SK-N-SH (cell line): ENCODE measurements around the gene MAP1LC3B. TPM values are rescaled to one million over a fixed set of nuclear protein-coding genes. Genes with fewer than 3 reads are reported as not detected.

ENCODE experiments used
- CTCF ChIA-PET: fragments of 300-600, 350-600 bp; formaldehyde crosslinking; extraction: SDS; loops from one replicate; lab custom pipeline; 2021; lab: Yijun Ruan, JAX
- POLR2A ChIA-PET: fragments of 350-600 bp; sonication (Branson Sonifier 250); formaldehyde crosslinking; extraction: SDS; loops from one replicate; lab custom pipeline; 2020; ENCODE audit warnings: antibody characterized with exemption, inconsistent platforms; lab: Yijun Ruan, JAX
- DNase-seq: peaks from one replicate; pipeline ENCODE4 v3.0.0; 2012
- H2AFZ ChIP-seq: fragments of 200-600 bp; sonication (generic); 2 replicates; pipeline ENCODE4 v1.8.1; 2016; ENCODE audit warnings: antibody characterized with exemption, mild to moderate bottlenecking, low read depth
- H3F3A ChIP-seq: fragments of 200-600 bp; sonication (generic); replicated peaks from 2 replicates; pipeline ENCODE3; 2016; ENCODE audit warnings: antibody characterized with exemption, mild to moderate bottlenecking; ENCODE audit not compliant: insufficient read depth
- H3K27ac ChIP-seq, 2 experiments: fragments of 200-500 bp in 1 of 2; fragments of 200-600 bp in 1 of 2; sonication (Bioruptor generic) in 1 of 2; sonication (generic), shearing (Covaris generic) in 1 of 2; 2 replicates each; pipeline versions ENCODE4 v1.5.1 to v1.6.1; 2014 to 2016; ENCODE audit warnings: low read depth in 2 of 2, inconsistent platforms in 1 of 2, low read length in 1 of 2, mild to moderate bottlenecking in 1 of 2, mixed read lengths in 1 of 2
- H3K27me3 ChIP-seq: fragments of 200-600 bp; sonication (generic), shearing (Covaris generic); 2 replicates; pipeline ENCODE4 v1.6.1; 2016; ENCODE audit warnings: mixed run types; ENCODE audit not compliant: insufficient read depth
- H3K36me3 ChIP-seq, 2 experiments: fragments of 200-500 bp in 1 of 2; fragments of 200-600 bp in 1 of 2; sonication (Bioruptor generic) in 1 of 2; sonication (generic) in 1 of 2; replicated peaks in 1 of 2; 2 replicates each; pipeline versions ENCODE3 to v1.5.1; 2014 to 2016; ENCODE audit warnings: low read length in 1 of 2, mild to moderate bottlenecking in 1 of 2; ENCODE audit not compliant: insufficient read depth in 2 of 2, control insufficient read depth in 1 of 2
- H3K4me1 ChIP-seq, 2 experiments: fragments of 200-500 bp in 1 of 2; fragments of 200-600 bp in 1 of 2; sonication (Bioruptor generic) in 1 of 2; sonication (generic), shearing (Covaris generic) in 1 of 2; 2 replicates each; pipeline versions ENCODE4 v1.5.1 to v1.6.1; 2014 to 2016; ENCODE audit warnings: low read depth in 1 of 2, low read length in 1 of 2, mixed run types in 1 of 2; ENCODE audit not compliant: insufficient read depth in 2 of 2, control insufficient read depth in 1 of 2
- H3K4me2 ChIP-seq: fragments of 200-600 bp; sonication (generic), shearing (Covaris generic); 2 replicates; pipeline ENCODE4 v1.6.1; 2017; ENCODE audit warnings: mixed run types
- H3K4me3 ChIP-seq, 2 experiments: fragments of 200-500 bp in 1 of 2; fragments of 200-600 bp in 1 of 2; sonication (Bioruptor generic) in 1 of 2; sonication (generic), shearing (Covaris generic) in 1 of 2; 2 replicates each; pipeline versions ENCODE4 v1.5.1 to v1.8.1; 2014 to 2016; ENCODE audit warnings: low read depth in 2 of 2, inconsistent platforms in 1 of 2, low read length in 1 of 2, mild to moderate bottlenecking in 1 of 2, mixed read lengths in 1 of 2, moderate library complexity in 1 of 2
- H3K79me2 ChIP-seq: fragments of 200-600 bp; sonication (generic); 2 replicates; pipeline ENCODE4 v1.8.1; 2017; ENCODE audit warnings: mild to moderate bottlenecking; ENCODE audit not compliant: insufficient read depth
- H3K9ac ChIP-seq: fragments of 200-600 bp; sonication (generic); 2 replicates; pipeline ENCODE4 v1.6.1; 2017; ENCODE audit warnings: mixed run types
- H3K9me2 ChIP-seq: fragments of 200-600 bp; sonication (generic); 2 replicates; pipeline ENCODE4 v1.6.1; 2017; ENCODE audit warnings: mixed run types
- H3K9me3 ChIP-seq: fragments of 200-600 bp; sonication (generic); 2 replicates; pipeline ENCODE4 v1.6.1; 2017; ENCODE audit warnings: mixed run types, mild to moderate bottlenecking, moderate library complexity
- H4K20me1 ChIP-seq: fragments of 200-600 bp; sonication (generic); 2 replicates; pipeline ENCODE4 v1.6.1; 2017; ENCODE audit warnings: mild to moderate bottlenecking, mixed run types; ENCODE audit not compliant: insufficient read depth
- CHD2 ChIP-seq: fragments of 150-350 bp; IDR thresholded peaks from 2 replicates; pipeline ENCODE4 v1.6.1; 2018; ENCODE audit warnings: low read length; ENCODE audit not compliant: partially characterized antibody
- EP300 ChIP-seq, 2 experiments: IDR thresholded peaks; 2 replicates each; pipeline versions ENCODE4 v1.4.0 to v1.6.1; 2012; ENCODE audit warnings: borderline replicate concordance in 1 of 2, low read depth in 1 of 2, low read length in 1 of 2
- EZH2phosphoT487 ChIP-seq: fragments of 200-600 bp; sonication (generic); IDR thresholded peaks from 2 replicates; pipeline ENCODE4 v1.6.1; 2017; ENCODE audit warnings: low read depth, mixed run types, mild to moderate bottlenecking, antibody characterized with exemption, moderate library complexity, borderline replicate concordance
- GABPA ChIP-seq: IDR thresholded peaks from 2 replicates; pipeline ENCODE4 v1.4.0; 2012; ENCODE audit warnings: low read depth, mild to moderate bottlenecking
- MXI1 ChIP-seq: IDR thresholded peaks from 2 replicates; pipeline ENCODE4 v1.6.1; 2012; ENCODE audit warnings: mild to moderate bottlenecking, low read depth, low read length, improper control_type of control experiment
- RAD21 ChIP-seq: IDR thresholded peaks from 2 replicates; pipeline ENCODE4 v1.6.1; 2012; ENCODE audit warnings: mild to moderate bottlenecking, low read length
- RXRA ChIP-seq: IDR thresholded peaks from 2 replicates; pipeline ENCODE4 v1.4.0; 2012; ENCODE audit warnings: low read depth, mild to moderate bottlenecking, borderline replicate concordance
- SIN3A ChIP-seq: IDR thresholded peaks from 2 replicates; pipeline ENCODE4 v1.6.1; 2012; ENCODE audit warnings: low read depth, mild to moderate bottlenecking, low read length, moderate library complexity, borderline replicate concordance
- TAF1 ChIP-seq: IDR thresholded peaks from 2 replicates; pipeline ENCODE4 v1.6.1; 2012; ENCODE audit warnings: low read depth, mild to moderate bottlenecking, low read length, moderate library complexity, borderline replicate concordance
- WGBS: methylation state at CpG from one replicate; pipeline ENCODE4 v1.1.6; 2017; ENCODE audit warnings: low lambda C conversion rate; 5-methylcytosine and 5-hydroxymethylcytosine counted together
- polyA plus RNA-seq, 3 experiments: library from polyadenylated mRNA; depleted of rRNA; stranded (reverse); fragments of >200 nt; gene quantifications; 2 replicates each; pipeline ENCODE4 v1.2.3, GENCODE V29; 2012
- TF ChIP-seq, protein P1 (sequence below): fragments of 150-350 bp; IDR thresholded peaks from 2 replicates; pipeline ENCODE4 v1.6.1; 2016; ENCODE audit warnings: mild to moderate bottlenecking, low read depth, low read length
- TF ChIP-seq, protein P2 (sequence below): IDR thresholded peaks from 2 replicates; pipeline ENCODE4; 2012
- TF ChIP-seq, protein P3 (sequence below): IDR thresholded peaks from 2 replicates; pipeline ENCODE4 v1.6.1; 2012; ENCODE audit warnings: mild to moderate bottlenecking, low read depth, low read length, moderate library complexity
- TF ChIP-seq, protein P4 (sequence below): IDR thresholded peaks from 2 replicates; pipeline ENCODE4 v1.4.0; 2012; ENCODE audit warnings: low read depth
- TF ChIP-seq, protein P5 (sequence below): fragments of 200-600 bp; sonication (generic); IDR thresholded peaks from 2 replicates; pipeline ENCODE4 v1.6.1; 2017; ENCODE audit warnings: antibody characterized with exemption, mild to moderate bottlenecking, moderate library complexity

The MAP1LC3B gene
- polyA plus RNA-seq, 1 of the 3 experiments (the other 2 are of a cell fraction): 33.7 TPM

DNA sequence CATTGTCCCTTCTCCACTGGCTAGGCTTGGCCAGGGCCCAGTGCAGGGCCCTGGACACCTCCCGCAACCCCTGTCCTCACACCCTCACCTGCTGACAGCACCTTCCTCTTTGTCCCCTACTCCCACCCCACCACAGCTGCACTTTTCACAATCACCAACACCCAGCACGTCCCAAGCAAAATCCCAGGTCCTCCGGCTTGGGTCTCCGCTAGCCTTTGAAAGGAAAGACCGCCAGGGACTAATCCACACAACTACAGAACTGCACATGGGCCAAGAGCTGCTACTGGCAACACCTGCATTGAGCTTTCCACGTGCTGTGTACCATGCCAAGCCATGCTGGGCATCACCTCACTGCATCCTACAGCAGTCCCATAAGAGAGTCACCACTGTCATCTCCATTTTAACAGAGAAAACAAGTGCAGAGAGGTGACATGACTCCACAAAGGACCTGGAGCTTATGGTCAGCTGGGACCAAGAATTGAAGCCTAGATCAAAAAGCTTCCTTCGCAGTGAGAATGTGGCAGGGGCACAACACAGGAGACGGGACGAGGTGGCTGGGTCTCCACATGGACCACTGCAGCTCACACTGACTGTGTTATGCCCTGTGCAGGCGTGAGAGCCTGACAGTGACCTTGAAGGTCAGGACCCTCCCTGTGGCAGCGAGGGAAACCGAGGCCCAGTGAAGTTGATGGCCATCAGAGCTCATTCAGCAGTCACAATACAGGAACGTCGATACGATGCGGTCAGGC is 31.1 kb upstream of the MAP1LC3B start:
- ChIA-PET CTCF (interaction anchor here (2.4 kb wide), 1 partner anchor 37 kb away, joined by 7 read pairs; no protein-coding TSS in a partner anchor), POLR2A (interaction anchor here (1.0 kb wide), 1 partner anchor 9 kb away, joined by 4 read pairs; no protein-coding TSS in a partner anchor)
- 97% methylated on average over 16 of the region's 16 CpGs for WGBS

DNA sequence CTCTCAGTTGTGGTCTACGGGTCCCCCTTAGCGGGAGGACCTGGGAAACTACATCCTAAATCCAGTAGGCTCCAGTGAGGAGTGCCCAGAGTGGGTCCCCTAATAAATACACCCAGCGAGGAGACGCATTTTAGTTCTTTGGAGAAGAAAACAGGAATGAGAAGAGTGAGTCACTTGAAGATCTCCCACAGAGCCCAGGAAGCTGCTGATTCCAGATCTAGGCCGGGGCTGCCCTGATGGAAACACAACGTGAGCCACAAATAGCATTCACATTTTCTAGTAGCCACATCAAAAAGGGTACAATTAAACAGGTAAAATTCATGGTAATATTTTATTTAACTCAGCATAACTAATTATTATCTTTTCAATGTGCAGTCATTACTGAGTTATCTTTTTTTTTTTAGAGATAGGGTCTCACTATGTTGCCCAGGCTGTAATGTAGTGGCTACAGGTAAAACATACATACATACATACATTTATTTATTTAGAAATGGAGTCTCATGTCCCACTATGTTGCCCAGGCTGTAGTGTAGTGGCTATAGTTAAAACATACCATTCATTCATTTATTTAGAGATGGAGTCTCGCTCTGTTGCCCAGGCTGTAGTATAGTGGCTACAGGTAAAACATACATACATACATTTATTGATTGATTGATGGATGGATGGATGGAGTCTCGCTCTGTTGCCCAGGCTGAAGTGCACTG is 30.1 kb upstream of the MAP1LC3B start:
- no peak overlapping the region for H2AFZ ChIP-seq
- no peaks in the 10 kb centered on the region for H3K27me3 ChIP-seq
- no peak overlapping the region for H3K27ac ChIP-seq
- TF ChIP-seq, protein P1, sequence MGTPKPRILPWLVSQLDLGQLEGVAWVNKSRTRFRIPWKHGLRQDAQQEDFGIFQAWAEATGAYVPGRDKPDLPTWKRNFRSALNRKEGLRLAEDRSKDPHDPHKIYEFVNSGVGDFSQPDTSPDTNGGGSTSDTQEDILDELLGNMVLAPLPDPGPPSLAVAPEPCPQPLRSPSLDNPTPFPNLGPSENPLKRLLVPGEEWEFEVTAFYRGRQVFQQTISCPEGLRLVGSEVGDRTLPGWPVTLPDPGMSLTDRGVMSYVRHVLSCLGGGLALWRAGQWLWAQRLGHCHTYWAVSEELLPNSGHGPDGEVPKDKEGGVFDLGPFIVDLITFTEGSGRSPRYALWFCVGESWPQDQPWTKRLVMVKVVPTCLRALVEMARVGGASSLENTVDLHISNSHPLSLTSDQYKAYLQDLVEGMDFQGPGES: no peak
- TF ChIP-seq CHD2 (no peak), RAD21 (no peak), MXI1 (no peak), SIN3A (no peak), EZH2phosphoT487 (no peak), TAF1 (no peak)
- TF ChIP-seq, protein P2, sequence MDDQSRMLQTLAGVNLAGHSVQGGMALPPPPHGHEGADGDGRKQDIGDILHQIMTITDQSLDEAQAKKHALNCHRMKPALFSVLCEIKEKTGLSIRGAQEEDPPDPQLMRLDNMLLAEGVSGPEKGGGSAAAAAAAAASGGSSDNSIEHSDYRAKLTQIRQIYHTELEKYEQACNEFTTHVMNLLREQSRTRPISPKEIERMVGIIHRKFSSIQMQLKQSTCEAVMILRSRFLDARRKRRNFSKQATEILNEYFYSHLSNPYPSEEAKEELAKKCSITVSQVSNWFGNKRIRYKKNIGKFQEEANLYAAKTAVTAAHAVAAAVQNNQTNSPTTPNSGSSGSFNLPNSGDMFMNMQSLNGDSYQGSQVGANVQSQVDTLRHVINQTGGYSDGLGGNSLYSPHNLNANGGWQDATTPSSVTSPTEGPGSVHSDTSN: no peak
- TF ChIP-seq, protein P3, sequence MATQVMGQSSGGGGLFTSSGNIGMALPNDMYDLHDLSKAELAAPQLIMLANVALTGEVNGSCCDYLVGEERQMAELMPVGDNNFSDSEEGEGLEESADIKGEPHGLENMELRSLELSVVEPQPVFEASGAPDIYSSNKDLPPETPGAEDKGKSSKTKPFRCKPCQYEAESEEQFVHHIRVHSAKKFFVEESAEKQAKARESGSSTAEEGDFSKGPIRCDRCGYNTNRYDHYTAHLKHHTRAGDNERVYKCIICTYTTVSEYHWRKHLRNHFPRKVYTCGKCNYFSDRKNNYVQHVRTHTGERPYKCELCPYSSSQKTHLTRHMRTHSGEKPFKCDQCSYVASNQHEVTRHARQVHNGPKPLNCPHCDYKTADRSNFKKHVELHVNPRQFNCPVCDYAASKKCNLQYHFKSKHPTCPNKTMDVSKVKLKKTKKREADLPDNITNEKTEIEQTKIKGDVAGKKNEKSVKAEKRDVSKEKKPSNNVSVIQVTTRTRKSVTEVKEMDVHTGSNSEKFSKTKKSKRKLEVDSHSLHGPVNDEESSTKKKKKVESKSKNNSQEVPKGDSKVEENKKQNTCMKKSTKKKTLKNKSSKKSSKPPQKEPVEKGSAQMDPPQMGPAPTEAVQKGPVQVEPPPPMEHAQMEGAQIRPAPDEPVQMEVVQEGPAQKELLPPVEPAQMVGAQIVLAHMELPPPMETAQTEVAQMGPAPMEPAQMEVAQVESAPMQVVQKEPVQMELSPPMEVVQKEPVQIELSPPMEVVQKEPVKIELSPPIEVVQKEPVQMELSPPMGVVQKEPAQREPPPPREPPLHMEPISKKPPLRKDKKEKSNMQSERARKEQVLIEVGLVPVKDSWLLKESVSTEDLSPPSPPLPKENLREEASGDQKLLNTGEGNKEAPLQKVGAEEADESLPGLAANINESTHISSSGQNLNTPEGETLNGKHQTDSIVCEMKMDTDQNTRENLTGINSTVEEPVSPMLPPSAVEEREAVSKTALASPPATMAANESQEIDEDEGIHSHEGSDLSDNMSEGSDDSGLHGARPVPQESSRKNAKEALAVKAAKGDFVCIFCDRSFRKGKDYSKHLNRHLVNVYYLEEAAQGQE: no peak
- TF ChIP-seq, protein P4, sequence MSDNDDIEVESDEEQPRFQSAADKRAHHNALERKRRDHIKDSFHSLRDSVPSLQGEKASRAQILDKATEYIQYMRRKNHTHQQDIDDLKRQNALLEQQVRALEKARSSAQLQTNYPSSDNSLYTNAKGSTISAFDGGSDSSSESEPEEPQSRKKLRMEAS: no peak
- TF ChIP-seq, all 33 proteins: peak for 0
- no peaks in the 10 kb centered on the region for H3K9me2 ChIP-seq
- H4K20me1 ChIP-seq: peaks cover 20% of the 10 kb centered on the region
- CTCF ChIA-PET: interaction anchor here (2.4 kb wide), 1 partner anchor 38 kb away, joined by 7 read pairs; no protein-coding TSS in a partner anchor
- DNase-seq: no peak
- WGBS: 97% methylated on average over 6 of the region's 8 CpGs
- no peaks in the 10 kb centered on the region for H3K9me3 ChIP-seq
- no peak overlapping the region for H3K4me2 ChIP-seq
- no peak overlapping the region for H3K4me3 ChIP-seq
- no peaks in the 10 kb centered on the region for H3F3A ChIP-seq
- POLR2A ChIA-PET: no interaction called here
- H3K79me2 ChIP-seq: peaks cover 39% of the 10 kb centered on the region
- H3K36me3 ChIP-seq: peaks cover 22 to 28% of the 10 kb centered on the region in 2 experiments
- H3K9ac ChIP-seq: no peak overlapping the region
- peaks cover 15 to 22% of the 10 kb centered on the region in 2 experiments; a peak in 2 of 4 replicates for H3K4me1 ChIP-seq

More for the DNA sequence above, 31.1 kb upstream of the MAP1LC3B start:
- Histone ChIP-seq H3K36me3 (peaks cover 22 to 28% of the 10 kb centered on the region in 2 experiments), H4K20me1 (peaks cover 15% of the 10 kb centered on the region), H3K9me2 (no peaks in the 10 kb centered on the region), H3K4me3 (no peak overlapping the region), H3K9ac (no peak overlapping the region), H3K4me2 (no peak overlapping the region), H2AFZ (no peak overlapping the region), H3K9me3 (no peaks in the 10 kb centered on the region), H3F3A (no peaks in the 10 kb centered on the region), H3K27me3 (no peaks in the 10 kb centered on the region), H3K79me2 (peaks cover 32% of the 10 kb centered on the region), H3K4me1 (peaks cover 15 to 22% of the 10 kb centered on the region in 2 experiments; a peak in 2 of 4 replicates)
- DNase-seq: no peak
- TF ChIP-seq GABPA (no peak), RXRA (no peak), RAD21 (no peak), EP300 (IDR thresholded peaks at IDR 0.05; ENCODE audit: borderline replicate concordance in 1 of 2, low read depth in 1 of 2, low read length in 1 of 2) (no peak)
- TF ChIP-seq, protein P5, sequence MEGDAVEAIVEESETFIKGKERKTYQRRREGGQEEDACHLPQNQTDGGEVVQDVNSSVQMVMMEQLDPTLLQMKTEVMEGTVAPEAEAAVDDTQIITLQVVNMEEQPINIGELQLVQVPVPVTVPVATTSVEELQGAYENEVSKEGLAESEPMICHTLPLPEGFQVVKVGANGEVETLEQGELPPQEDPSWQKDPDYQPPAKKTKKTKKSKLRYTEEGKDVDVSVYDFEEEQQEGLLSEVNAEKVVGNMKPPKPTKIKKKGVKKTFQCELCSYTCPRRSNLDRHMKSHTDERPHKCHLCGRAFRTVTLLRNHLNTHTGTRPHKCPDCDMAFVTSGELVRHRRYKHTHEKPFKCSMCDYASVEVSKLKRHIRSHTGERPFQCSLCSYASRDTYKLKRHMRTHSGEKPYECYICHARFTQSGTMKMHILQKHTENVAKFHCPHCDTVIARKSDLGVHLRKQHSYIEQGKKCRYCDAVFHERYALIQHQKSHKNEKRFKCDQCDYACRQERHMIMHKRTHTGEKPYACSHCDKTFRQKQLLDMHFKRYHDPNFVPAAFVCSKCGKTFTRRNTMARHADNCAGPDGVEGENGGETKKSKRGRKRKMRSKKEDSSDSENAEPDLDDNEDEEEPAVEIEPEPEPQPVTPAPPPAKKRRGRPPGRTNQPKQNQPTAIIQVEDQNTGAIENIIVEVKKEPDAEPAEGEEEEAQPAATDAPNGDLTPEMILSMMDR: no peak
- TF ChIP-seq, all 33 proteins: peak for 0
- no peak overlapping the region for H3K27ac ChIP-seq
